Caki2 (cell line): ENCODE data around the gene ARHGEF26. TPM values are rescaled to one million over a fixed set of nuclear protein-coding genes. Genes with fewer than 3 reads are reported as not detected.
"Not testable (repeated sequence)": the region's sequence is repeated elsewhere in the genome, so short reads cannot be mapped to it uniquely, and the experiment has no call there.

Source experiments
- DNase-seq: peaks from one replicate; pipeline ENCODE4 v3.0.0-alpha.2; 2015; ENCODE audit warnings: low read depth
- in situ Hi-C: cut with HindIII; loops from 2 replicates; pipeline ENCODE4 v1.10.0; 2016; ENCODE audit warnings: low sequenced_read_pairs, low pct_unique_long_range_greater_than_20kb, mixed read lengths
- total RNA-seq: library from RNA; depleted of rRNA; stranded (reverse); fragments of >200 nt; shearing (Covaris generic); gene quantifications from 2 replicates; pipeline ENCODE4 v1.2.3, GENCODE V29; 2014; ENCODE audit warnings: low replicate concordance; rRNA removed

ARHGEF26 gene, protein sequence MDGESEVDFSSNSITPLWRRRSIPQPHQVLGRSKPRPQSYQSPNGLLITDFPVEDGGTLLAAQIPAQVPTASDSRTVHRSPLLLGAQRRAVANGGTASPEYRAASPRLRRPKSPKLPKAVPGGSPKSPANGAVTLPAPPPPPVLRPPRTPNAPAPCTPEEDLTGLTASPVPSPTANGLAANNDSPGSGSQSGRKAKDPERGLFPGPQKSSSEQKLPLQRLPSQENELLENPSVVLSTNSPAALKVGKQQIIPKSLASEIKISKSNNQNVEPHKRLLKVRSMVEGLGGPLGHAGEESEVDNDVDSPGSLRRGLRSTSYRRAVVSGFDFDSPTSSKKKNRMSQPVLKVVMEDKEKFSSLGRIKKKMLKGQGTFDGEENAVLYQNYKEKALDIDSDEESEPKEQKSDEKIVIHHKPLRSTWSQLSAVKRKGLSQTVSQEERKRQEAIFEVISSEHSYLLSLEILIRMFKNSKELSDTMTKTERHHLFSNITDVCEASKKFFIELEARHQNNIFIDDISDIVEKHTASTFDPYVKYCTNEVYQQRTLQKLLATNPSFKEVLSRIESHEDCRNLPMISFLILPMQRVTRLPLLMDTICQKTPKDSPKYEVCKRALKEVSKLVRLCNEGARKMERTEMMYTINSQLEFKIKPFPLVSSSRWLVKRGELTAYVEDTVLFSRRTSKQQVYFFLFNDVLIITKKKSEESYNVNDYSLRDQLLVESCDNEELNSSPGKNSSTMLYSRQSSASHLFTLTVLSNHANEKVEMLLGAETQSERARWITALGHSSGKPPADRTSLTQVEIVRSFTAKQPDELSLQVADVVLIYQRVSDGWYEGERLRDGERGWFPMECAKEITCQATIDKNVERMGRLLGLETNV
- total RNA-seq: 0.32 and 0.88 TPM in 2 replicates

DNA sequence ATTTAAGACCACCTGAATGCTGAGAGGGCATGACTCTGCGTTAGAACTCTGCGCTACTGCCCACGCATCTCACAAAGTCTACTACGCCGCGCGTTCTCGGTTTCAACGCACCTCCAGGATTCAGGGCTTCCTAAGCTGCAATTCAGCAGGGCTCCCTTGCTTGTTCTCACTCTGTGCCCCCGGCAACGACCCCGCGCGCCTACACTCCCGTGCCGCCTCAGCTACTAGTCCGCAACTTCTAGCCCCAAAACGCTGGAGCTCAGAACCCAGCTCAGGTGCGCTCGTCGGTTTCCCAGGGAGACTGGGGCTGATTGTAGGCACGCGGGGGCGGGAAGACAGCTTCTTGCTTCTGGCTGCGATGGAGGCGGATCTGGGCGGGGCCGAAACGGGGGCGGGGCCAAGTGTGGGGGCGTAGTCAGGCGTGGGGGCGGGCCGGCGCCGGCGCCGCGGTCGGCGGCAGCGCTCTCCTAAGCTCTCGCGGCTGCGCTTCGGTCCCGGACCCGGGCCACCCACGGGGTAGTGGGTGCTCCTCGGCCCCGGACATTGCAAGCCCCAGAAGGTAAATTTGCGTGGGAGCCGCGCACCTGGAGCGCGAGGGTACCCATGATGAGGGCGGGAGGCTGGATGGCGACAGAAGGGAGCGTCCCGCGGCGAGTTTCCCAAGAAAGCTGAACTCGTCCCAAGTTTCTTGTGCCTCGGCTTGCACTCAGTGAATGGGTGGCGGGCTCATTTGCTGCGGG lies at the start of gene ARHGEF26:
Gene ARHGEF26, plus strand, starts transcription at position 430 of the 740 bp plus-strand sequence. CDS start 603 bp downstream, outside the sequence.
- in situ Hi-C loops: no loop called here
- peak; percentile 70 for DNase-seq

DNA sequence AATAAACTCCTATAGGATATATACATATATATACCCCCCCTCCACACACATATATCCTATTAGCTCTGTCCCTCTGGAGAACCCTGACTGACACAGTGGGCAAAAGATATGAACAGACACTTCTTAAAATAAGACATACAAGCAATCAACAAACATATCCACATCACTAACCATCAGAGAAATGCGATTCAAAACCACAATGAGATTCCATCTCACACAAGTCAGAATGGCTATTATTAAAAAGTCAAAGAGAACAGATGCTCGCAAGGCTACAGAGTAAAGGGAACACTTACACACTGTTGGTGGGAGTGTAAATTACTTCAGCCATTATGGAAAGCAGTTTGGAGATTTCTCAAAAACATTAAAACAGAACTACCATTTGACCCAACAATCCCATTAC lies 46.2 kb upstream of the ARHGEF26 start:
- no peak for DNase-seq
- in situ Hi-C loops: no loop called here

DNA sequence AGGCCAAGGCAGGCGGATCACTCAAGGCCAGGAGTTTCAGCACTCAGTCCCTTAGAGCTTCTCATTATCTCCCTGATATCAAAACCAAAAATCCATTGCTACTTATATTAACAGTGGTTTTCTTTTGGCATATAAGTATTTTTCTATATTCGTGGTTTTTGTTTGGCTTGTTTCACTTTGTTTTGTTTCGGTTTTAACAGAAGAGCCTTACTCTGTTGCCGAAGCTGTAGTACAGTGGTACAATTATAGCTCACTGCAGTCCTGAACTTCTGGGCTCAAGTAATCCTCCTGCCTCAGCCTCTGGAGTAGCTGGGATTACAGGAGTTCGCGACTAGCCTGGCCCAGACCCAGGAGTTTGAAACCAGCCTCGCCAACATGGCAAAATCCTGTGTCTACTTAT lies 42.5 kb upstream of the ARHGEF26 start:
- DNase-seq: no peak
- in situ Hi-C loops: no loop called here

DNA sequence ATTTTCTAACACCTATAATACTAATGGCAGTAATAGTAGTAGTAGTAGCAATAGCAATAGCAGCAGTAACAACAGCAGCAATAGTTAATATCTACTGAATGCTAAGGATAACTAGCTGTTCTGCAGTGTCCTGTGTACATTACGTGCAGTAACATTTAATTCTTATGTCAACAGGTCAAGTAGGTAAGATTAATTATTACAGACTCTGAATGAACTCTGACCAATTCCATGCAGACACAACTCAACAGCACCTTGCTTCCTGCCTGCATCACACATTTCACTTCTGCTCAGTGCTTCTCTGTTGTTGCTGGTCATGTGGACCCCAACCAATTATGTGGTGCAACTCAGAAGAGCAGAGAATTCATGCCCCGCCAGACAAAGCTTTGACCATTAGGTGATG lies 39.9 kb upstream of the ARHGEF26 start:
- in situ Hi-C loops: no loop called here
- DNase-seq: no peak

DNA sequence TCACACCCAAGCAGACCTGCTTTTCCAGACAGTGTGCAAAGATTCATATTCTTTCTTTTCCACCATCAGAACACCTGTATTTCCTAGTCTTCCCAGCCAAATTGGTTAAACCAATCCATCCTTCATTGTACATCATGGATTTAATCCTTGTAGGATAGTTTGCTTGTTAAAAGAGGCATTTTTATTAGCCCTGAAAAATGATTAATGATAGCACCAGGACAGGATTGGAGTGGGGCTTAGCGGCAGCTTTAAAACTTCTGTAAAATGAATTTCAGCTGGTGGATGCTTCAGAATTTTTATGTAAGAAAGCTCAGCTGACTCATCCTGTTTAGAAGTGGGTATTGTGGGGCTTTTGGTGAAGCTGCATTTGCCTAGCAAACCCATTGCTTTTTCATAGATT lies 36.1 kb upstream of the ARHGEF26 start:
- in situ Hi-C loops: no loop called here

DNA sequence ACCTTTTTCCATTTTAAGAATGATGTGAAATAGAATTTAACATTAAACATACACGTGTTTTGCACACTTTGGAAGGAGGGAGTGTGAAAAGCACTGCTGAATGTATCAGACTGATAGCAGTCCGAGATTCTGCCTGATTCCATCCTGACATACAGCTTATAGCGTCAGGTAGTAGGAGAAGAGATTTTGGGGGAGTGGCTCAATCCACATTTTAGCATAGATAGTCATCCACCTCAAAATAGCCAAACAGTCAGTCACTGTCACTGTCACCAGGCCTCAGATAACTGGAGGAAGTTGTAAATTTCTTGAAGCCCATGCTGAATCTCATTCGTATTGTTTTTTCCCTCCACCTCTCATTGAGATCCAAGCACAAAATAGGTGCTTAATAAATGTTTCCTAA lies 35.4 kb upstream of the ARHGEF26 start:
- no peak for DNase-seq
- in situ Hi-C loops: no loop called here

More for the DNA sequence above, 36.1 kb upstream of the ARHGEF26 start:
- DNase-seq: no peak

DNA sequence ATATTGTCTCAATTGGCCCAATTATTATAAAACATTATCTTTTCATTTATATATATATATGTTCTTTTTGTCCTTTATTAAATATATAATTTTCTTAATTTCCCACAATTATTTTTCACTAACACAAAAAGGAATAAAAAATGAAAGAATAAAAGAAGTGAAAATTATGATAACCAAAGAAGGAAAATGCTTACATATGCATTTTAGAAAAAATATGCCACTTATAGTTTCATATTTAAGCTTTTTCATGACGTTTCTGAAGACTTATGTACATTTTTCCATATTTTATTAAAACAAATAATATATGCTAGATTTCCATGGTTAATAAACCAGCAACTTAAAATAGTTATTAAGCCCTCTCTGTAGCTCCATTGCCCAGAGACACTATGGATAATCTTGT lies 34.9 kb upstream of the ARHGEF26 start:
- in situ Hi-C loops: no loop called here
- no peak for DNase-seq

DNA sequence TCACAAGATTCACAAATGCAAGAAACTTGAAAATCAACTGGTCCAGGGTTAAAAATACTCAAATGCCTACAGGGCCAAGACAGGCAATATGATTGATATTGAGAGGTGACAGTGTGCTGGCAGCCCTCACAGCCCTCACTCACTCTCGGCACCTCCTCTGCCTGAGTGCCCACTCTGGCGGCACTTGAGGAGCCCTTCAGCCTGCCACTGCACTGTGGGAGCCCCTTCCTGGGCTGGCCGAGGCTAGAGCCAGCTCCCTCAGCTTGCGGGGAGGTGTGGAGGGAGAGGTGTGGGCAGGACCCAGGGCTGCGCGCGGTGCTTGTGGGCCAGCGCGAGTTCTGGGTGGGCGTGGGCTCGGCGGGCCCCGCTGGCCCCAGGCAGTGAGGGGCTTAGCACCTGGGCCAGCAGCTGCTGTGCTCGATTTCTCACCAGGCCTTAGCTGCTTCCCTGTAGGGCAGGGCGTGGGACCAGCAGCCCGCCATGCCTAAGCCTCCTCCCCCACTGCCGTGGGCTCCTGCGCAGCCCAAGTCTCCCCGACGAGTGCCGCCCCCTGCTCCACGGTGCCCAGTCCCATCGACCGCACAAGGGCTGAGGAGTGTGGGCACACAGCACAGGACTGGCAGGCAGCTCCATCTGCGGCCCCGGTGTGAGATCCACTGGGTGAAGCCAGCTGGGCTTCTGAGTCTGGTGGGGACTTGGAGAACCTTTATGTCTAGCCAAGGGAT lies 33.3 kb upstream of the ARHGEF26 start:
- in situ Hi-C loops, DNase-seq: not testable (repeated sequence)

DNA sequence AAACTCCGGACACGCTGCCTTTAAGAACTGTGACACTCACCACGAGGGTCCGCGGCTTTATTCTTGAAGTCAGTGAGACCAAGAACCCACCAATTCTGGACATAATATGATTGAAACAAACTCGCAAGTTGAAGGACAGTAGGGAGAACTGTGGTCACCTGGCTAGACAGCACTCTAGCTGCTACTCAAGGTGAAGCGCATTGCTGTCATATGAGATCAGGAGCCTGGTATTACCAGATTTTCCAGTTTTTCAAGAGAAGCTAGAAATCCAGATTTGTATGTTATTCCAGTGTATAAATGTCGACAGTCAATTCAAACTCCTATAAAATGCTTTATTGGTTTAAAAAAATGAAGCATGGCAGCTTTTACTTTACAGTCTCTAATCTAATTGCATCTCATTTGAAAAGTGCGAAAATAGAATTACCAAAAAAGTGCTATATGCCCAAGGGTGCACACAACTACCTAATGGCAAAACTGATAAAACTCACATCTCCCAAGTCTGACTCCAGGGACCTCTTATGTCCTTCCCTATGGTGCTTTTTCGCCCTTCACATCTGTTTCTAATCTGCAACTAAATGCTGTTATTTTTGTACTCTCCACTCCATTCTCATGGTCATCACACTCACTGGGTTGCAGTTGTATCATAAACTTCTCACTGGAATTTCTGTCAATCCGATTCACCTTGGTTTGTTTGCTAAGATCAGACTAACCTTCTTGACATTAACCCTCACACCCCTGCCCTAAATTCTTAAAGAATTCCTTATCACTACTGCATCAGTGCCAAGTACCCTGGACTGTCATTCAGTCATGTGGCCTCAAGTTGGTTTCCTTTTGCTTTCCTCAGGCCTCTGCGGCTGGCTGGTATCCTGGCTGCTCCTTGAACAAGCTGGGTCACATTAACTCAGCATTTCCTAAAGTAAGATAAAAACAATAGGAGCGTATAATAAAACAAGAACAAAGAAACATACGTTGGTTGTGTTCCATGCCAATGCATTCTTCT lies 31.5 kb upstream of the ARHGEF26 start:
- in situ Hi-C loops: no loop called here
- DNase-seq: no peak

DNA sequence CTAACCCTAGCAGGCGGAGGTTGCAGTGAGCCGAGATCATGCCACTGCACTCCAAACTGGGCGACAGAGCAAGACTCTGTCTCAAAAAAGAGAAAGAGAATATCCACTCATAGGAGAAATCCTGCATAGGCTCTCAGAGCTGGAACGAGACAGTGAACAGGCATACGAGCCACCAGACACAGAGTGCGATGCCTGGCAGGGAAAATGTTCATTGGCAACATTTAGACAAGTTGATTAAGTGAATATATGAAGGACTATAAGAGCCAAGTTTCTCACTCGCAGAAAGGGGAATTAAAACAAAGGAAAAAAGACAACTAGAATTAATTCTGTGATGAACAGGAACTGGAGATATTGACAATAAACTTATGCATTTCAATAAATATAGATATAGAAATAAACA lies 27.1 kb upstream of the ARHGEF26 start:
- in situ Hi-C loops: no loop called here
- no peak for DNase-seq

DNA sequence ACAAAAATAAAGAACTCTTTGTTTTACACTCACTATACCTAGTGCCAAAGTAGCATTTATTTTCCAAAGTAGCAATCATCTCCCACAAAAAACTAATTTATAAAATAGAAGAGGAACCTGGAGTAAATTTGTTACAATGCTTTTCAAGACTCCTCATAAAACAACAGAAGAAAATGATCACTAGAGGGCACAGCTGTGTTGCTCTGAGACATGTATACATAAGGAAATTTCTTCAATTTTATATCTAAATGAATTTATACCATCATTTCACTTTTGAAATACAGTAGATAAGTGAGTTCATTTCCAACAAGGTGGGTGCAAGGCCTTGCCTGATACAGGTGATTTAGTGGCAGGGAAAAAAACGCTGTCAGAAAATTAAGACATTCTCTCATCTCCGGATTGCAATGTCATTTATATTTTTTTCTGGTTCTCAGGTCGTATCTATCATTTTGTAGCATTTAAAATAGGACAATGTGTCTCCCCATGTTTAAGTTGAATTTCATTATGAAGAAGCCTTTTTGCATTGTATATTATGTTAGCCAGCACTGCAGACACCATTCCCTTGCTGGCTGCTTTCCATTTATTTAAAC lies 25.3 kb upstream of the ARHGEF26 start:
- no peak for DNase-seq
- in situ Hi-C loops: no loop called here

DNA sequence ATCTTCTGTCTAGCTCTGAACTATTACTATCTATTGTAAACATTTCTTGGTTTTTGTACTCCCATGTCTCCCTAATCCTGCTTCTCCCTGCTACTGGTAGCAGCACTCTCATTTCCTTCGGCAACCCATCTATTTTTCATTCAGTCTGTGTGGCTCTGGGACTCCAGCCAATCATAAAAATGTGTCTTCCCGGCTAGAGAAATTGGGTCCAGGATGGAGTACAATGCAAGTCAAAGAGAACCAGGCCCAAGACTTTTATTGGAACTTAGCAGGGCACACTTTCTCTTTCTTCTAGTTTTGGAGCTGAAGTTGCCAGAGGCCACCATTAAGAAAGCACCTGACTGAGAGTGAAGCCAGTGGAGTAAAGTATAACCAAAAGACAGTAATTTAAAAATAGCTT lies 22.8 kb upstream of the ARHGEF26 start:
- no peak for DNase-seq
- in situ Hi-C loops: no loop called here

DNA sequence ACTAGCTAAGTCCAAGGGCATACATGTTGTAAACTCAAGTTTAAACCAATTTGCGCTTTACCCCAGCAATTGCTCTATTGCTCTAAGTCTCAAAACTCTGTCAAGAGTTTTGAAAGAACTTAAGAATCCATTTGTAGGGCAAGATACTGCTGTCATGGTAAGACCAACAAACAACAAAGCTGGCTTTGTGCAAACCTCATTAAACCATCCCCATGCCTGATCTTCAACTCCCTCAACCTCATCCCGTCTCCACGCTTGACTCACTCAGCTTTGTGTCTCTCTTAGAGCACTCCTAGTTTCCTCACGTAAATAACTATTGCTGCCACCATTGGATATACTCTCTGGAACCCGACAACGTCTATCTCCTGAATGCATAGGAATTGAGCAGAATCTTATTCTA lies 20.6 kb upstream of the ARHGEF26 start:
- no peak for DNase-seq
- in situ Hi-C loops: no loop called here

DNA sequence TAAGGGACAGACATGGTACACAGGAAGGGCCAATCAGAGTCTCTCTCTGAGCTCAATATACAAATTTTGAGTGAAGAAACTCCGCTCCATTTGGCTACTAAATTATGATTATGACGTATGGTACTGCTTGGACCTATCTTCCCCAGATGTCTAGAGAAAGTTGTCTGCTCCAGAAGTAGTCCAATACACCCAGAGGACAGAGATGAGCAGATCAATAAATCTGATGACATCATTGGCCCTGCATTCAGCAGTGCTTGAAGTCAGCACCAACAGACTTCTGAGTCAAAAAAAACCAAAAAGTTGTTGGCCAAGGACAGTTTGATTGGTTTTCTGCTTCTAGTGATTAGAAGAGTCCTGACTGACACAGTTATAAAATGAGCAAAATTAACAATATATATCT lies 19.9 kb upstream of the ARHGEF26 start:
- in situ Hi-C loops: no loop called here
- no peak for DNase-seq

DNA sequence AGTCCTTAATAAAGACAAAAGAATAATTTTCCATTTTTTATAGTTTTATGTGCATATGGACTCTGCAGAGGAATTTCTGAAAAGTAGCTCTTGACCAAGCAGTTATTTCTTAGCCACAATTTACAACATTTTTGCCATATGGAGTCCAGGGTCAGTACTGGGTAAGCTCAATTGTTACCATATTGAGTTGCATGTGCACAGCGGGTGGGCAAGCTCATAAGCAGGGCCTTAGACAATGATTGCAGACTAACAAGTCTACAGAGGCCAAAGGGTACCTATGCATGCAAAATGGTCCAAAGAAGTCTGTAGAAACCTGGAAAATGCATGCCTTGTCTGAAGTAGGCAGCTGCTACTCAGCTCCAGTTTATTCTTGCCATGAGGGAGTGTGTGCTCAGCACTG lies 19.0 kb upstream of the ARHGEF26 start:
- DNase-seq: no peak
- in situ Hi-C loops: no loop called here

DNA sequence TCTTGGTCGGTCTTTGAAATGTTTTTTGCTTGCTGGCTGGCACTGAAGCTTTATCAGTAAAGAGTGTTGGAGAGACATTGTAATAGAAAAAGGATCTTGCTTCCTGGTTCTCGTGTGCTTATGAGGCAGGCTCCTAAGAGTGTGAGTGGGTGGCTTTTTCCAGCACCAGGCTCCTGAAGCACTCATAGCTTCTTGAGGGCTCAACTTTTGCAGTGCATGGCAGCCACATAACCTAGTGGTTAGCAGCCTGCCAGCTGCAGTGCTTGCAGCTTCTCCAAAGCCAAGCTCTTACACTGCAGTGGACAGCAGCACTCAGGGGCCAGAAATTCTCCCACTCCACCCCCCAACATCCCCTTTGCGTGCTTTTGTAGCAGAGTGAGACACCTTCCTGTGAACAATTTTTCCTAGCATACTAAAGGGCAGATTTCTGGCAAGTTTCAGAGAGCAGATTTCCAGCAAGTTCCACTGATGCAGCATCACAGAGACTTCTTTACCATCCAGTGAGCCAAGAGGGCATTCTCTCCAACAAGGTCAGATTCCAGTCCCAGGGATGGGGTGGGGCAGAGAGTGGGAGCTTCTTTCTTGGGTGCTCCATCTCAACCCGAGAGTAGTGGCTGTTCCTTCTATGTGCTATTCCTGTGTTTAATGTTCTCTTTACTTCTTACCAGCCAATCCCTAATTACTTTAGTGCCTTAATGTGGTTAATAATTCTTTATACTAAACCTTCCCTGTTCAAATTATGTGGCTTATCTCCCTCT lies 15.8 kb upstream of the ARHGEF26 start:
- DNase-seq: no peak
- in situ Hi-C loops: no loop called here
